HepG2 (cell line): ENCODE data around the gene CRYBB2. TPM values are rescaled to one million over a fixed set of nuclear protein-coding genes. Genes with fewer than 3 reads are reported as not detected.
"Not testable (repeated sequence)": the region's sequence is repeated elsewhere in the genome, so short reads cannot be mapped to it uniquely, and the experiment has no call there.

ENCODE experiments used
- ATAC-seq: fragments of 200-7000 bp; cut with Tn5 transposase; 3 replicates; pipeline ENCODE4 v1.9.1; 2020; ENCODE audit warnings: mild to moderate bottlenecking, moderate library complexity
- BruUV-seq: library from RNA; stranded (reverse); fragments of 400-500 nt; replicated peaks from 2 replicates; lab custom pipeline; 2021; lab: Mats Ljungman, UMichigan
- CTCF ChIA-PET: fragments of 300-600 bp; formaldehyde crosslinking; extraction: SDS; loops from one replicate; lab custom pipeline; 2021; ENCODE audit warnings: low total read pairs, inconsistent platforms, low intra/inter-chr PET ratio; lab: Yijun Ruan, JAX
- POLR2A ChIA-PET: fragments of 350-600 bp; sonication (Branson Sonifier 250); formaldehyde crosslinking; loops from one replicate; lab custom pipeline; 2020; ENCODE audit warnings: antibody characterized with exemption, inconsistent platforms; lab: Yijun Ruan, JAX
- DNase-seq: peaks from one replicate; pipeline ENCODE4 v3.0.0-alpha.2; 2015; ENCODE audit warnings: low spot score
- FAIRE-seq: peaks from 3 replicates; lab custom pipeline; 2011; peaks lifted over from hg19 to GRCh38; lab: Jason Lieb, UNC
- H2AFZ ChIP-seq: one replicate; pipeline ENCODE4 v1.6.1; 2011; ENCODE audit warnings: low read length, inconsistent platforms
- H3K27ac ChIP-seq: fragments of 300-600 bp; 3 replicates; pipeline ENCODE4 v1.8.0; 2011; ENCODE audit warnings: mixed run types, mild to moderate bottlenecking, mixed read lengths, low read length, inconsistent platforms; ENCODE audit not compliant: insufficient read depth; ENCODE audit errors: extremely low read length
- H3K27me3 ChIP-seq, 2 experiments: fragments of 200-600 bp in 1 of 2; 2 replicates in 1 of 2; 3 replicates in 1 of 2; pipeline versions ENCODE4 v1.6.0 to v1.8.0; 2011; ENCODE audit warnings: low read length in 2 of 2, mild to moderate bottlenecking in 2 of 2, moderate library complexity in 2 of 2, inconsistent platforms in 1 of 2; ENCODE audit not compliant: insufficient read depth in 2 of 2, control insufficient read depth in 1 of 2
- H3K36me3 ChIP-seq, 2 experiments: fragments of 200-600 bp in 1 of 2; replicated peaks in 1 of 2; 2 replicates in 1 of 2; 3 replicates in 1 of 2; pipeline versions ENCODE4 v1.5.1 to v1.8.0; 2011; ENCODE audit warnings: low read length in 2 of 2, inconsistent platforms in 1 of 2; ENCODE audit not compliant: insufficient read depth in 2 of 2, control insufficient read depth in 1 of 2
- H3K4me1 ChIP-seq: 2 replicates; pipeline ENCODE4 v1.5.1; 2012; ENCODE audit warnings: low read length, inconsistent platforms; ENCODE audit not compliant: insufficient read depth
- H3K4me2 ChIP-seq: 2 replicates; pipeline ENCODE4 v1.6.0; 2011; ENCODE audit warnings: low read depth, low read length, inconsistent platforms
- H3K4me3 ChIP-seq, 3 experiments: fragments of 200-600 bp in 1 of 3; sonication (generic), shearing (Covaris generic) in 1 of 3; replicated peaks in 1 of 3; 2 replicates each; pipeline ENCODE4 v1.5.1; 2011 to 2016; ENCODE audit warnings: low read length in 3 of 3, inconsistent platforms in 2 of 3, low read depth in 2 of 3, mild to moderate bottlenecking in 2 of 3, control low read depth in 1 of 3, mixed read lengths in 1 of 3; ENCODE audit not compliant: insufficient read depth in 1 of 3
- H3K79me2 ChIP-seq: one replicate; pipeline ENCODE4 v1.6.1; 2011; ENCODE audit warnings: low read length, inconsistent platforms; ENCODE audit not compliant: insufficient read depth
- H3K9ac ChIP-seq: 2 replicates; pipeline ENCODE4 v1.6.0; 2011; ENCODE audit warnings: mild to moderate bottlenecking, low read depth, low read length, inconsistent platforms; ENCODE audit not compliant: insufficient read depth
- H3K9me3 ChIP-seq: 2 replicates; pipeline ENCODE4 v1.5.1; 2012; ENCODE audit warnings: mild to moderate bottlenecking, low read length
- H4K20me1 ChIP-seq: 2 replicates; pipeline ENCODE4 v1.6.0; 2011; ENCODE audit warnings: inconsistent platforms, mild to moderate bottlenecking, low read length, moderate library complexity; ENCODE audit not compliant: insufficient read depth
- CHCHD3 ChIP-seq: sonication (generic); formaldehyde crosslinking; IDR thresholded peaks from 2 replicates; pipeline ENCODE4 v1.8.0; 2022; ENCODE audit warnings: mild to moderate bottlenecking, missing genetic modification reagents, moderate library complexity
- ZNF205 ChIP-seq: IDR thresholded peaks from 2 replicates; pipeline ENCODE4 v1.6.1; 2018; ENCODE audit warnings: missing biosample characterization, missing genetic modification reagents
- ZNF33A ChIP-seq: sonication (generic); formaldehyde crosslinking; IDR thresholded peaks from 2 replicates; pipeline ENCODE4 v1.5.1; 2020; ENCODE audit warnings: missing genetic modification reagents, mild to moderate bottlenecking, moderate library complexity, borderline replicate concordance
- WGBS: methylation state at CpG from one replicate; pipeline ENCODE4 v1.1.6; 2017; ENCODE audit warnings: low lambda C conversion rate; 5-methylcytosine and 5-hydroxymethylcytosine counted together
- in situ Hi-C: cut with HindIII; loops from 2 replicates; pipeline ENCODE4 v1.10.0; 2017; ENCODE audit warnings: low pct_unique_long_range_greater_than_20kb; ENCODE audit not compliant: extremely low pct_ligation_motif_present
- intact Hi-C: fragments of 100-400 bp; cut with micrococcal nuclease; formaldehyde crosslinking; loops from one replicate; pipeline ENCODE4 v1.10.0; 2022; ENCODE audit not compliant: unreplicated experiment
- polyA plus RNA-seq, 8 experiments: library from polyadenylated mRNA; depleted of rRNA in 3 of 8; stranded (reverse) in 7 of 8; unstranded in 1 of 8; fragments of >200 nt; fragmentation: Illumina TruSeq in 4 of 8; extraction: Trizol in 4 of 8; gene quantifications; 2 replicates each; pipeline versions ENCODE4 v1.2.1 to v1.2.3, GENCODE V29; 2011 to 2016; ENCODE audit warnings: low read depth in 4 of 8, missing spikeins in 1 of 8, mixed read lengths in 1 of 8; ENCODE audit not compliant: insufficient read depth in 1 of 8
- total RNA-seq, 5 experiments: library from RNA; depleted of rRNA; stranded (reverse); fragments of >200 nt; fragmentation: Illumina TruSeq; extraction: Trizol; gene quantifications; 2 replicates each; pipeline ENCODE4 v1.2.3, GENCODE V29; 2016; ENCODE audit warnings: low read depth in 1 of 5
- TF ChIP-seq, protein P1 (sequence below): fragments of 450-650 bp; IDR thresholded peaks from 2 replicates; pipeline ENCODE4 v1.6.1; 2016

Gene CRYBB2
- total and polyA plus RNA-seq, 2 of the 13 experiments (the other 11 are each of a cell fraction or from before 2014, with no cell fraction given): 0.11 to 0.18 TPM

DNA sequence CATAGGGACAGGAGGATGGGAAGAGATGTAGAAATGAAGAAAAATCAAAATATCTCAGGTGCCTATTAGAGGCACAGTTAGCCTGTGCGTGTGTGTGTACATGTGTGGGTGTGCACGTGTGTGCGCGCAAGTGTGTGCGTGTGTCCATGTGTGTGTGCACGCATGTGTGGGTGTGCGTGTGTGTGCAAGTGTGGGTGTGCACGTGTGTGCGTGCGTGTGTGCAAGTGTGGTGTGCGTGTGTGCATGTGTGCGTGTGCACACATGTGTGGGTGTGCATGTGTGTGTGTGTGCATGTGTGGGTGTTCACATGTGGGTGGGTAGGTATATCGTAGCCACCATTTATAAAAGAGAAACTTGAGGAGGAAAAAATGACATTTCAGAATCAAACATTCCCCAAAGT lies 9.4 kb downstream of the CRYBB2 start:
- Histone ChIP-seq H2AFZ (no peak overlapping the region), H3K4me2 (no peak overlapping the region), H3K27ac (no peak overlapping the region), H3K4me1 (no peaks in the 10 kb centered on the region), H3K79me2 (no peaks in the 10 kb centered on the region), H3K27me3 (peaks cover 0 to 21% of the 10 kb centered on the region in 2 experiments; a peak in 1 of 5 replicates), H3K36me3 (no peaks in the 10 kb centered on the region), H3K9ac (no peak overlapping the region), H3K4me3 (no peak overlapping the region), H4K20me1 (no peaks in the 10 kb centered on the region), H3K9me3 (no peaks in the 10 kb centered on the region)
- TF ChIP-seq ZNF33A (CRISPR knock-in tag) (no peak), CHCHD3 (CRISPR knock-in tag) (no peak), ZNF205 (CRISPR knock-in tag) (no peak)
- TF ChIP-seq, protein P1, sequence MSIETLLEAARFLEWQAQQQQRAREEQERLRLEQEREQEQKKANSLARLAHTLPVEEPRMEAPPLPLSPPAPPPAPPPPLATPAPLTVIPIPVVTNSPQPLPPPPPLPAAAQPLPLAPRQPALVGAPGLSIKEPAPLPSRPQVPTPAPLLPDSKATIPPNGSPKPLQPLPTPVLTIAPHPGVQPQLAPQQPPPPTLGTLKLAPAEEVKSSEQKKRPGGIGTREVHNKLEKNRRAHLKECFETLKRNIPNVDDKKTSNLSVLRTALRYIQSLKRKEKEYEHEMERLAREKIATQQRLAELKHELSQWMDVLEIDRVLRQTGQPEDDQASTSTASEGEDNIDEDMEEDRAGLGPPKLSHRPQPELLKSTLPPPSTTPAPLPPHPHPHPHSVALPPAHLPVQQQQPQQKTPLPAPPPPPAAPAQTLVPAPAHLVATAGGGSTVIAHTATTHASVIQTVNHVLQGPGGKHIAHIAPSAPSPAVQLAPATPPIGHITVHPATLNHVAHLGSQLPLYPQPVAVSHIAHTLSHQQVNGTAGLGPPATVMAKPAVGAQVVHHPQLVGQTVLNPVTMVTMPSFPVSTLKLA: peak; percentile 91
- FAIRE-seq (no peak), ATAC-seq (no peak), DNase-seq (no peak)
- no TSS peak for BruUV-seq
- CTCF ChIA-PET: no interaction called here
- 85% methylated on average over 13 of the region's 13 CpGs for WGBS
- in situ Hi-C loops: no loop called here
- intact Hi-C loops: no loop called here
- POLR2A ChIA-PET: no interaction called here

DNA sequence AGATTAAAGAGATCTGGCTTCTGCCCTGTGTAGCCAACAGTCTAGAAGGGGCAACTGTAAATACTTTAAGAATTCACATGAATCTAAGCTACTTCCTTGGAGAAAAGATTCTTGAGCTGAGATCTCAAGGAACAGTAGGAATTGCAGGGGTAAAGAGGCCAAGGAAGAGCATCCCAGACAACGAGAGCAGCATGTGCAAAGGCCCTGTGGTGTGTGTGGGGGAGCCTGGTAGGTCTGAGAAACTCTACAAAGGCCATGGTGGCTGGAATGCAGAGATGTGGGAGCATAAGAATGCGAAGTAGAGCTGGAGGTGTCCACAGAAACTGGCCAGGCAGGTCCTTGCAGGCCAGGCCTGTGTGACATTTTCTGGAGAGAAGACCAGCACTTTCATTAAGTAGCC lies 11.3 kb downstream of the CRYBB2 start:
- H3K79me2 ChIP-seq, H3K9ac ChIP-seq, POLR2A ChIA-PET, H3K4me3 ChIP-seq, DNase-seq, BruUV-seq, H3K4me1 ChIP-seq, H3K4me2 ChIP-seq, H3K9me3 ChIP-seq, H3K27me3 ChIP-seq, H3K27ac ChIP-seq, CTCF ChIA-PET, H2AFZ ChIP-seq, in situ Hi-C loops, intact Hi-C loops, FAIRE-seq, H3K36me3 ChIP-seq, ATAC-seq, H4K20me1 ChIP-seq: not testable (repeated sequence)
- WGBS: 11% methylated on average over 2 of the region's 2 CpGs
